Tibial nerve (tissue), 4 donors: ENCODE results near the gene ITGA8. TPM values are rescaled to one million over a fixed set of nuclear protein-coding genes. Genes with fewer than 3 reads are reported as not detected.
A peak's percentile ranks its signal among the peaks of the same experiment; 100 is the strongest.

Source experiments
- DNase-seq, 2 donors: peaks; one replicate each; pipeline ENCODE4 v3.0.0-alpha.2; 2019; ENCODE audit warnings: low spot score in 2 of 2
- H3K27ac ChIP-seq, 4 donors: fragments of 200-600 bp; sonication (generic) in 3 of 4; one replicate each; pipeline ENCODE4 v1.5.1; 2017 to 2019; ENCODE audit warnings: mild to moderate bottlenecking in 1 of 4
- H3K27me3 ChIP-seq, 2 donors: fragments of 200-600 bp; sonication (generic) in 1 of 2; one replicate each; pipeline versions ENCODE4 v1.5.1 to v1.6.0; 2017 to 2019
- H3K36me3 ChIP-seq, 3 donors: fragments of 200-600 bp; sonication (generic); one replicate each; pipeline ENCODE4 v1.5.1; 2018 to 2019
- H3K4me1 ChIP-seq, 4 donors: fragments of 200-600 bp; sonication (generic) in 3 of 4; one replicate each; pipeline ENCODE4 v1.5.1; 2017 to 2019
- H3K4me3 ChIP-seq, 4 donors: fragments of 200-600 bp; sonication (generic) in 3 of 4; one replicate each; pipeline ENCODE4 v1.5.1; 2017 to 2019; ENCODE audit warnings: mild to moderate bottlenecking in 1 of 4, moderate library complexity in 1 of 4
- H3K9me3 ChIP-seq, 4 donors: fragments of 200-600 bp; sonication (generic) in 3 of 4; one replicate each; pipeline ENCODE4 v1.5.1; 2017 to 2019
- CTCF ChIP-seq, 5 experiments: fragments of 200-600 bp in 3 of 5; fragments of 450-650 bp in 2 of 5; sonication (generic) in 3 of 5; IDR thresholded peaks; one replicate each; pipeline ENCODE4 v1.5.1; 2016 to 2019; ENCODE audit warnings: antibody characterized with exemption in 5 of 5, mild to moderate bottlenecking in 3 of 5, moderate library complexity in 2 of 5
- EP300 ChIP-seq, 2 donors: sonication (generic); formaldehyde crosslinking; IDR thresholded peaks; one replicate each; pipeline ENCODE4 v1.6.1; 2017; ENCODE audit warnings: antibody characterized with exemption in 2 of 2, mild to moderate bottlenecking in 1 of 2
- POLR2A ChIP-seq, 2 donors: fragments of 450-650 bp; IDR thresholded peaks; one replicate each; pipeline ENCODE4 v1.6.1; 2017; ENCODE audit warnings: antibody characterized with exemption in 2 of 2, mild to moderate bottlenecking in 2 of 2, moderate library complexity in 2 of 2
- WGBS, 2 donors: methylation state at CpG; one replicate each; pipeline ENCODE4 v1.1.5; 2018; 5-methylcytosine and 5-hydroxymethylcytosine counted together
- total RNA-seq, 4 donors: library from RNA; depleted of rRNA; stranded (reverse); fragments of >200 nt; gene quantifications; one replicate each; pipeline ENCODE4 v1.1.0, GENCODE V29; 2016

Gene ITGA8
- total RNA-seq, 4 donors from 2014 or later = 1.5 to 8.7 (median 4.3) TPM

DNA sequence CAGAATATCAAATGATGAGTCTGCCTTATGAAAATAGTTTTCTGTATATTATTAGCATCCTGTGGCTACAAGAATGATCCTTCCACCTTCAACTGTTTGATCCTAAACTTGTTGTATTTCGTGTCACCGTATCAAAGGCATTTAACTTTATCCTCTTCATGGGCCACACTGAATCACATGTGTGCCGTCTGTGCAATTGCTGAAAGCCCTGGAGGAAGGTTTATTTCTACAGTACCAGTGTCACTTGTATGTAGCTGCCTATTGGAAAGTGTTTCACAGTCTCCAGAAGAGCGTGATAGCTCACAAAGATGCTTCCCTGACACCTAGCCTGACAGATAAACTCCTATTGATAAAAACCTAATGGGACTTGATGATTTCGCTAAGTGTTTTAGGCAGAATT, 94.5 kb downstream of the ITGA8 start:
- DNase-seq = no peak
- TF ChIP-seq CTCF (IDR thresholded peaks at IDR 0.05) = no peak
- TF ChIP-seq POLR2A (IDR thresholded peaks at IDR 0.05) = no peak
- TF ChIP-seq EP300 (IDR thresholded peaks at IDR 0.05) = no peak
- Histone ChIP-seq H3K9me3 (no peaks in the 10 kb centered on the region), H3K27me3 (no peaks in the 10 kb centered on the region), H3K4me1 (peaks cover 0 to 24% (median 2%) of the 10 kb centered on the region in 4 donors), H3K4me3 (no peak overlapping the region), H3K27ac (peak overlapping the region in 1 of 4 donors; percentile 13), H3K36me3 (no peaks in the 10 kb centered on the region)
- WGBS, 2 donors = 64 to 66% methylated on average over 5 of the region's 5 CpGs

DNA sequence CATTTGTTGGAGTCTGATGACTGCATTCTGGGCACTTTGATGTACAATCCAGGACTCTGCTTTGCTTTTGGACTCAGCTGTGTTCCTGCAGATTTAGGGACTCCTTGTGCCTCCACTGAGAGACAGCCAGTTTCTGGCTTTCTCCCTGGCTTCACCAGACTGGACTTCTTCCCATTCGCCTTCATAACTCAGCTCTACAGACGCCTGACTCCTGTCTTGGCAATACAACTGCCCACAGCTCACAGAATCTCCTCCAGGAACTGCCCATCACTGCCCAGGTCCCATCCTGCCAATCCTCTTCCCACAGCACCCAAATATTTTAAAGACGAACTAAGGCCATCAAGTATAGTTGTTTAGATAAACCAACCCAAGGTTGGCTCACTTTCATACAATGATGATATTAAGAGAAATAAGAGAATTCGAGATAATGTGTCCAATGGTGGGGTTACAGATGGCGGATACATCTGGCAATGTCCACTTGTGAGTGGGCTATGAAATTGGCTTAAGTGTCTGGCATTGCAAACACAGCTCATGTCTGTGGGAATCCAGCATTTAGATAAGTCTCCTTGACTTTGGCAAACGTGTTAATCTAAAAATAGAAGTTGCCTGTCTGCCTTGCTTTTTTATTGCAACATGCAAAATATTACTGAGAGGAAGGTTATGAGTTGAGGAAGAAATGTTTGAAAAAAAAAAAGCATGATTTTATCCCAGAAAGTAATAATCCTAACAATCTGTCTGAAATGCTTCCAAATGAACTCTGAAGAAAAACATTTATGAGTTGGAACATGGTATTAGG, 95.1 kb downstream of the ITGA8 start:
- peak overlapping the region in 1 of 4 donors; percentile 30 for H3K27ac ChIP-seq
- H3K4me1 ChIP-seq = peaks cover 0 to 24% (median 2%) of the 10 kb centered on the region in 4 donors

GRCh38 chr10:15620836-15621515, 98.7 kb downstream of the ITGA8 start:
- H3K27ac ChIP-seq = peak overlapping the region in 1 of 4 donors; percentile 8
- no peaks in the 10 kb centered on the region for H3K27me3 ChIP-seq
- H3K36me3 ChIP-seq = no peaks in the 10 kb centered on the region
- no peak overlapping the region for H3K4me3 ChIP-seq
- no peaks in the 10 kb centered on the region for H3K9me3 ChIP-seq
- H3K4me1 ChIP-seq = peaks cover 0 to 24% (median 2%) of the 10 kb centered on the region in 4 donors
- no peak for TF ChIP-seq POLR2A (IDR thresholded peaks at IDR 0.05)
- no peak for TF ChIP-seq EP300 (IDR thresholded peaks at IDR 0.05)
- no peak for TF ChIP-seq CTCF (IDR thresholded peaks at IDR 0.05)
- DNase-seq = no peak
- 32 to 34% methylated on average over 3 of the region's 3 CpGs for WGBS, 2 donors

More for the DNA sequence above, 95.1 kb downstream of the ITGA8 start:
- Histone ChIP-seq H3K9me3 (no peaks in the 10 kb centered on the region), H3K4me3 (no peak overlapping the region), H3K36me3 (no peaks in the 10 kb centered on the region), H3K27me3 (no peaks in the 10 kb centered on the region)
- TF ChIP-seq EP300 (IDR thresholded peaks at IDR 0.05) (no peak), POLR2A (IDR thresholded peaks at IDR 0.05) (no peak), CTCF (IDR thresholded peaks at IDR 0.05) (no peak)
- 59 to 61% methylated on average over 6 of the region's 6 CpGs for WGBS, 2 donors
- DNase-seq = no peak

DNA sequence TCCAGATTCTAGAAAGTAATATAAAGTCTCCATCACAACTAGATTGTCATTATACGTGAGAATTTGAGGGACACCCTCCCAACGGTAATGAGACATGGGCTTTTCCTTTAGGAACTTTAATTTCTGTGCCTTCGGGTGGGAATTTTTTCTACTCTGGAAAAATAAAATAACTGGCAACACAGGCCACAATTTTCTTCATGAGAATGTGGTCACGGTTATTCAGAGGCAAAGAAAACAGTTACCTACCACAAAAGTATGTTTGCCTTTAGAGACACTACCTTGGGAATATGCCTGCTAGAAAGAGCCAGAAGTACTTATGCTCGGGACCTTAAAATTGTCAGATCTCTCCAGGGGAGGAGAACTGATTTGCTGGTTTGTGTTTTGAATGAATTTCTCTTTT, 99.4 kb downstream of the ITGA8 start:
- H3K4me3 ChIP-seq = no peak overlapping the region
- H3K9me3 ChIP-seq = no peaks in the 10 kb centered on the region
- no peak overlapping the region for H3K27ac ChIP-seq
- WGBS, 2 donors = 67 to 75% methylated on average over 5 of the region's 5 CpGs
- no peaks in the 10 kb centered on the region for H3K27me3 ChIP-seq
- H3K4me1 ChIP-seq = peaks cover 0 to 20% (median 2%) of the 10 kb centered on the region in 4 donors
- H3K36me3 ChIP-seq = no peaks in the 10 kb centered on the region
- no peak for DNase-seq
- TF ChIP-seq POLR2A (IDR thresholded peaks at IDR 0.05) (no peak), CTCF (IDR thresholded peaks at IDR 0.05) (no peak), EP300 (IDR thresholded peaks at IDR 0.05) (no peak)

- Histone ChIP-seq H3K9me3 (no peaks in the 10 kb centered on the region), H3K4me1 (no peaks in the 10 kb centered on the region), H3K4me3 (no peak overlapping the region), H3K36me3 (no peaks in the 10 kb centered on the region), H3K27me3 (no peaks in the 10 kb centered on the region), H3K27ac (no peak overlapping the region)
- TF ChIP-seq POLR2A (IDR thresholded peaks at IDR 0.05) (no peak), CTCF (IDR thresholded peaks at IDR 0.05) (no peak), EP300 (IDR thresholded peaks at IDR 0.05) (no peak)
- no peak for DNase-seq
- WGBS, 2 donors = 53 to 56% methylated on average over 2 of the region's 2 CpGs
Measured at GRCh38 chr10:15609246-15609645, 110.5 kb downstream of the ITGA8 start.
